CD4-positive, alpha-beta T cell treated with Interleukin-6 at 100 ng/mL for 8 hours (primary cell): ENCODE measurements around the gene SLC51B.
"Not testable (repeated sequence)": the region's sequence is repeated elsewhere in the genome, so short reads cannot be mapped to it uniquely, and the experiment has no call there.

ENCODE experiments used
- DNase-seq: peaks from one replicate; pipeline ENCODE4 v3.0.0-alpha.2; 2020; ENCODE audit warnings: mixed read lengths, low spot score

Gene SLC51B

DNA sequence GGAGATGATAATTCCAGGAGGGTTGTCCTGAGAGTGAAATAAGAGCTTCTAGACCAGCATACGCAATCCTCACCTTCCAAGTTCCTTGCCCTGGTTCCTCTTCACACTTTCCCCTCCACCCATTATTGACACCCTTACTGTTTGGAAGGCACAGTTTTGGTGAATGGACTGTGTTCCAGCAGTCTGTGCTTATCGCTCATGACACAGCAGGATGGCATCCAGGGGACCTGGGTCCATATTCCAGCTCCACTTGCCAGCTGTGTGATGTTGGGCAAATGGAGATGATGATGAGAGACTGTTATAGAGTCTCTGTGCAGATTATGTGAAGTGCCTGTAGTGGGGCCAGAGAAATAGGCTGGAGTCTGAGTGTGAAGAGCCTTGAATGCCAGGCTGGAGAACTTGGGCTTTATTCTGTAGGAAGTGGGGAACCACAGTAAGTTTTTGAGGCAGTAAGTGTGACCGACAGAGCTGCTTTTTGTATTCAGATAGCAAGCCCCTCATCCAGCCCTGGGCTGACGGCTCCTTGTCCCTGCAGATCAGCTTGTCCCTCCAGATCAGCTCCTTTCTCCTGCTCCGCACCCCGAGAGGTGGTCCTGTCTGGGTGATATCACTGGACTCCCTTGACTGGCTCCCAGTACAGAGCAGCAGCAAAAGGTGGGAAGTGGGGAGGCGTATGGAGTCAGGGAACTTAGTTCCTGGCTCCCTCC, 39.5 kb downstream of the SLC51B start:
- DNase-seq, result no peak

DNA sequence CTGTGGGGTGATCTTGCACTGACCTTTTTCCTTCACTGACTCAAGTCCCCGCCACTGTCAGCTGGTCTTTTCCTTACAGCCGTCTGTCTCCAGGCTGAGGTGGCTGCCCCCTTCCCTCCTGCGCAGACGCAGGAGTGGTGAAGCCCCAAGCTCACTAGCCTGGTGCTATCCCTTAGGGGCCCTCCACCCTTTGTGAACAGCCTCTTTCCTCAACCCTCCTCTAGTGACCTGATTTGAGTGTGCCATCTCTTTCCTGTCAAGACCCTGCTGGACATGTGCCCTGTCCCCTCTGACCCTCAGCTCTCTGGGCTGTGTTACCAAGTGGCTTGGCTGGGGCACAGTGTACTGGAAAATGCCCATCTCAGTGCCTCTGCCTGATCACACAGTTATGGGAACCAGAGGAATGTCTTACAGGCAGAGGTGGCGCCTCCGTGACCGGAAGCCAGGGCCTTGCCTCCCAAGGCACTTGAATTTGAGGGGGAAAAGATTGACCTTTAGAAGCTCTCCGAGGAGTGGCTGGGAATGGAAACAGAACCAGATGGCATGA, 40.1 kb downstream of the SLC51B start:
- DNase-seq, result no peak

DNA sequence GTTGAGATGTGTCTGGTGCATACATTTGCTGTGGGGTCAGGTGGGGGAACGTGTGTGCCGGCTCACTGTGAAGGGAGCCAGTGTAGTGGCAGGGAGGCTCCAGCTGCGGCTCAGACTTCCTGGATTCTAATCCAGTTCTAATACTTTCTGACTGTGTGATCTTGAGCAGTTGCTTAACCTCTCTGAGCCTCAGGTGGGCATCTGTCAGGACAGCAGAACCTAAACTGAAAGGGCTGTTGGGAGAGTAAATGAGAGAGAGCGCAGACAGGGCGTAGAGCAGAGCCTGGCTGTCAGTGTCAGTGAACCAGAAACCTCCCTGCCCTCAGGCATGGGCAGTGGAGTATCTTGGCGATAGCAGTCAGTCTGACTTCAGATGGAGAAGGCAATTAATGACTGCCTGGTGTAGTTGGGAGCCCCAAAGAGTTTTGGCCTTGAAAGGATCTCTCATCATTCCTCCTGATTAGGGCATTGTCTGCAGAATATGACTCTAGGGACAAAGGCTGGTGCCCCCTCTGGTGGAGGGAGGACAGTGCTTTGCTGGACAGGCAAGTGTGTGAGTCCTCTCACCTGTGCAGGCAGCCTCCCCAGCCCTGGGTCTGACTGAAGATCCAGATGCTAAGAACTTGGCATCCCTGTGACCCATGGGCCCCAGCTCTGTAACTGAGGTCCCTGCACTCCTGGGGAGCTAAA, 40.9 kb downstream of the SLC51B start:
- no peak for DNase-seq

DNA sequence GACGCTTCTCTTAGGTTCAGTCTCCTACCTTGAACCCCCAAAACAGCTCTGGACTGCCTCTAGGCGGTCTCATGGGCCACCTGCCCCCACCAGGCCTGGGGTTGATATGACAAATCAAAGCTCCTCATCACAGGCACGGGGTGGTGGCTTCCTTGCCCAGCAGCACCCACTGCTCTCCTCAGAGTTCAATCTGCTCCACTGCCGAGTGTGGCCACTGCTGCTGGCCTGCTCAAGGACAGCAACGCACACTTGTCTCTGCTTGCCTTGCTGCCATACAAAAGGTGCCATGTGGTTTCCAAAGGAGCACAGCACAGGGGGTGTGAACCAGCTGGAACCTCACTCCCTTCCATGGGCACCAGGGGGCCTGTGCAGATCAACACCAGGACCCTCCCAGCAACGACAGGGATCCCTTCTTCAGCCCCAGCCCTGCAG, 41.5 kb downstream of the SLC51B start:
- DNase-seq, result no peak

DNA sequence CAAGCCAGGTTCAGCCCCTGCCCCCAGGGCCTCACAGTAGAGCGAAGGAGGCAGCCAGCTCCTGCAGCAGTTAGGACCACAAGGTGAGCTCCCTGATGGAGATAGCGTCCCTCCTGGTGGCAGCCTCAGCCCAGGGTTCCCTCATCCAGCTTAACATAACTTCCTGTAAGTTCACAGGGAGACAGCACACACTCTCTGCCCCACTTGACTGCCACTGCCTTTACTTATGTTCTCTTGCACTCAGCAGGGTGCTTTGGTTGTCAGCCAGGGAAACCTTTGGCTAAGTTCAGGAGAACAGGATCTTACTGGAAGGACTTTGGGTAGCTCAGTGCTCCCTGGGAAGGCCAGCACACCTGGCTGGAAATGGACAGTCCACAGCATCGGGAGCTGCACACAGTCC, 42.2 kb downstream of the SLC51B start:
- DNase-seq, result no peak

DNA sequence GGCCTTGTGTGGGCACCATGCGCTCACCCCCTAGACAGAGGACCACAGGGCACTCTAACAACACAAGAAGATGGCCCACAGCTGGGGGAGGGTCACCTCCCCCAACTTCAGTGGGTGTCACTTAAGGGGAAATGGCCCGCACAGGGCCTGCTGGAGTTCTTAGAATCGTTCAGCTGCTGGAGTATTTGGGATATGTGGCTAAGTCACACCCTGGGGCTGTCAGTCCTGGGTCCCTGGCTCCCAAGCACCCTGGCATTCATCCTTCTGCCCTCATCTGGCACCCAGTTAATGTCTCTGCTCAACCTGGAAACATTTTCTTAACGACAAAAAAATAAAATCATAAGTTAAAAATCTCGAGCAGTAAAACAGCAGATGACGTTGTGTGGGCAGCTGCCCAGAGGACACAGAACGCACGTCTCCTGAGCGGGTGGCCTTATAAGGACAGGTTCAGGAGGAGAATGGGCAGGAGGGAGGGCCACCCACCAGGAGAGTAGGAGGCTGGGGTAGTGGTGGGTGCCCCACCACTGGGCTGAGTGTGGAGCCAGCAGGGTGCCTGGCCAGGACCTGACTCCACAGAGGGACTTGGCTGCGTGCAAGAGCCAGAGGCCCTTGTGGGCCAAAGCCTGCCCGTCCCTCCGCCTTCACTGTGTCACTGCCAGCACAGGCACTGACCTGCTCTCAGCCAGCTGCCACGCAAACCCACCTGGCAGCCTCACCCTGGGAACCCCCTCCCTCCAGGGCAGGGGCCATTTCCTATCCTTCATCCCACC, 42.9 kb downstream of the SLC51B start:
- DNase-seq, result no peak

DNA sequence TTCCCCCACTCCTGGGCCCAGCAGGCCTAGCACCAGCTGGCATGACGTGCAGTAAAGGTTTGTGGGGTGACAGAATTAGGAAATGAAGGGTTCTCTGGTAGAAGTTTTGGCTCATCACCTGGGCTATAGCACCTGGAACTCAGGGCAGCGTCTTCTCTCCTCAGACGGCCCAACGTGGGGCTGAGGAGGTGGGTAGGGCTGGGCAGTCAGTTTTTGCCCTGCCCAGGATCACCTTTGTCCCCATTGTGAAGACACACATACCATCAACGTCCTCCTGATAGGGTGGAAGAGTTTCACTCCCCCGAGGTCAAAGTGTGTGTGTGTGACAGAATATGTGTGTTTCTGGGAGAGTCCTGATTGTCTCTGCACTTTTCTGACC, 43.4 kb downstream of the SLC51B start:
- no peak for DNase-seq

DNA sequence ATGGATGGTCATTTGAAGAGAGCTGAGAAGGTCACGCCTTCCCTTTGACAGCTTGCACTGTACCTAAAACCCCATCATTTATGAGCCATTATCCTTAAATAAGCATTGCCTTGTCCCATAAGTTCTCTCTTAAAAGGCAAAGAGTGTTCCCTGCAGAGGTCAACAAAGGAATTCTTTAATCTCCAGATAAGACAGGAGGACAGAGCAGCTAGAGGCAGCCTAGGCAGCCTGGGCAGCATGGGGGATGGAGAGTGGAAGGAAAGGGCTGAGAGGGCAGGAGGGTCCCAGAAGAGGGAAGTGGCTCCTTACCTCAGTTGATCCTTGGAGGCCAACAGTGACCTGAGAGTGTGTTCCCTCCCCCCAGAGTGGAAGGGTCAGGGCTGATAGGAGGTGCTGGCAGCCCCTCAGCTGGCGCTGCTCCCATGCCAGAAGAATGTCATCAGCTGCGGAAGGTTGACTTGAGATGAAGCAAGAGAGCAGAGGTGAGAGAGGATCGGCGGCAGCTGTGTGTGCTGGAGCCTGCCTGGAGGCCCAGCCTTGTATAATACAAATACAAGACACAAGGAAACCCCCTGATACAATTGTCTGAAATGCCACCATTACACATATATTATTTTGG, 44.1 kb downstream of the SLC51B start:
- no peak for DNase-seq

DNA sequence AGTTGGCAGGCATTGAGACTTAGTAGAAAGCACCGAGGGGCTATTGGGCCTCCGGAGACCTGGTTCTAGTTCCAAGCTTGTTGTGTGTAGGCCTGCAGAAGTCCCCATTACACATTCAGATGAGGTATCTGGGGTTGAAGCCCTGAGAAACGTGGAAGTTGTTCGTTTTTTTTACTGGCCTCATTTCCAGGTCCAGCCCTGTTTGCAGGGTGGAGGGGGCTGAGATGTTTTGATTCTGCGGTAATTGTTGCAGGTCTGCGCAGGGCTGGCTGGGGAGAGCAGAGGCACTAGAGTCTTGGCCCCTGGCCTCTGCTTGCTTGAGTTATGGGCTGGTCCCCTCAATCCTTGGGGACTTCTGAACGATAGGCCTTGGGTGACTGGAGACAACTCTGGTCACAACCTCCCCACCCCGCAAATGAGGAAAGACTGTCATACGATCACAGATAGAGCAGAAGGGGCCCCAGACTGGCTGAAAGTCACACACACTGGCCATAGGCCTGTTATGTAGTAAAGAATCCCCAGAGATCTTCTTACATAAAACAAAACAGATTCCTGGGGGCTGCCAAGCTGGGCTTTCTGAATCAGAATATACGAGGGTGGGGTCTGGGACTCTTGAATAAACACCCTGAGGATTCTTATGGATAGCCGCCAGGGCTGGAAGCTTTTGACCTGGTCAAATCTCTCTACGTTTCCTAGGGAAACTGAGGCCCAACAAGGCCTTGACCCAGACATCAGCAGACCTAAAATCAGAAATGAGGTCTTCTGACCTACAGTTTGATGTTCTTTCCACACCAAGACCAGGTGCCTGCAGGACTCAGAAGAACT, 47.0 kb downstream of the SLC51B start:
- no peak for DNase-seq

DNA sequence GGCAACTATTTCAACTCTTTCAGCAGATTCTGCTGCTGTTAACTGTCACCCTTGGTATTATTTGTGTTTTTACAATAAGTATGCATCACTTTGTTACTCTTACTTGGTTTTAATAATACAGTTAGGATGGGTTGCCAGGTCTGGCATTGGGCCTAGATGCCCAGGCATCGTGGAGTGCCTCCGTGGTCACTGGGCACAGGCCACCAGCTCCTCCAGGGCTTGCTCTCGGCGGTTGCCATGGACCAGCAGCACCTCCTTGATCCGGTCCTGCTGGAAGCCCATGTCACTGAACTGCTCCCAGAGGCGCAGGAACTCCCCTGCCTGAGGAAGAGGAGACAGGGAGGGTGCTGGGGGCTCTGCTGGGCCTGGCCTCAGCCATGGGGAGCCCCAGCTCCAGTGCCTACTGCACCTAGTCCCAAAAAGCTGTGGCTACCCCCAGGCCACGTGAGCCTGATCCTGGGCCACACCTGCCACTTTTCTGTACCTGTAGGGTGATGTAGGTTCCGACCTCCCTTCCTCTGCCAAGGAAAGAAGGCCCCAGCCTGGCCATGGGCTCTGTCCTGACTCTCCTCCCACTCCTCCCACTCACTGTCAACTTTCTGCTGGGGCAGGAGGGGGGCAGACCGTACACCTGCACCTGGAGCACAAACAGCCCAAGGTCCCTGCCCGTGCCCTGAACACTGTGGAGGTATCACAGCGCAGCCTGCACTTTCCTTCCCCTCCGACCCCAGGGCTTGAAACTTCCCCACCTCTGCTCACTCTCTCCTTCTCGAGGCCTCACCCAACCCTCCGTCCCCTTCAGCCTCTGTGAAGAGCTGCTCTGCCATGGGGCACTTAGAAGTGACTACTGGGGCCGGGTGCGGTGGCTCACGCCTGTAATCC, 48.0 kb downstream of the SLC51B start:
- DNase-seq, result no peak

DNA sequence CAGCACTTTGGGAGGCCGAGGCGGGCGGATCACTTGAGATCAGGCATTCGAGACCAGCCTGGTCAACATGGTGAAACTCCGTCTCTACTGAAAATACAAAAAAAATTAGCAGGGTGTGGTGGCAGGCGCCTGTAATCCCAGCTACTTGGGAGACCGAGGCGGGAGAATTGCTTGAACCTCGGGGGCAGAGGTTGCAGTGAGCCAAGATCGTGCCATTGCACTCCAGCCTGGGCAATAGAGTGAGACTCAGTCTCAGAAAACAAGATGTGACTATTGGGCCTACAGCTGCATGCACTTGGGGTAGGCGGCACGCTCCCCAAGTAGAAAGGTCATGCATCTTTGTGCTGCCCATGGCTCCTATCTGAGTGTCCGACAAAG, 48.6 kb downstream of the SLC51B start:
- not testable (repeated sequence) for DNase-seq

DNA sequence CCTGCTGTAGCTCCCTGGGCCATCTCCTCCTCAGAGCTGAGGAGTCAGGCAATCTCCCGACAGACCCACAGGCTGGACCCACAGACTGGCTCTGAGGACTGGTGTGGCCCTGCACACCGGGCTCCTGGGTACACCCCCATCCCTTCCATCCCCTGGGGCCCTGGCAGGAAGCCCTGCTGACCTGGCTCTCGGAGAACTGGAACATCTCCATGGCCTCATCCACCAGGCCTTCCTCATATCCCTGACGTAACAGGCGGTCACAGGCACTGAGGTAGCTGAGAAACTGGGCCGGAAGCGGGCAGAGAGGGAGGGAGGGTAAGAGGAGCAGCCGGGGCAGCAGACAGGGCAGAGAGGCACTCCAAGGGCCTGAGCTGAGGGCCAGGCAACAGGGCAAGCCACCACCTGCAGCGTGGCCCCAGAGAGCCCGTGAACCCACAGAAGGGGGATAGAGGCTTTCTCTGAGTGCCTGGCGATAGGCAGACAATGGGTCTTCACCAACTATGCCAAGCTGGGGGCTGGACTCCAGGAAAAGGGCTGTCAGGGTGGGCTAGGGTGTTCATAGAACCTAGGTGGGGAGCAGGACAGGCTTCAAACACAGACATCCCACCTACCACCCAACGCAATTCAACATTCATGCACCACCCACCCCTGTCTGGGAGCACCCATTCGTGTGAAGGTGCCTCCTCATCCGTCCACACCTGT, 49.3 kb downstream of the SLC51B start:
- no peak for DNase-seq

DNA sequence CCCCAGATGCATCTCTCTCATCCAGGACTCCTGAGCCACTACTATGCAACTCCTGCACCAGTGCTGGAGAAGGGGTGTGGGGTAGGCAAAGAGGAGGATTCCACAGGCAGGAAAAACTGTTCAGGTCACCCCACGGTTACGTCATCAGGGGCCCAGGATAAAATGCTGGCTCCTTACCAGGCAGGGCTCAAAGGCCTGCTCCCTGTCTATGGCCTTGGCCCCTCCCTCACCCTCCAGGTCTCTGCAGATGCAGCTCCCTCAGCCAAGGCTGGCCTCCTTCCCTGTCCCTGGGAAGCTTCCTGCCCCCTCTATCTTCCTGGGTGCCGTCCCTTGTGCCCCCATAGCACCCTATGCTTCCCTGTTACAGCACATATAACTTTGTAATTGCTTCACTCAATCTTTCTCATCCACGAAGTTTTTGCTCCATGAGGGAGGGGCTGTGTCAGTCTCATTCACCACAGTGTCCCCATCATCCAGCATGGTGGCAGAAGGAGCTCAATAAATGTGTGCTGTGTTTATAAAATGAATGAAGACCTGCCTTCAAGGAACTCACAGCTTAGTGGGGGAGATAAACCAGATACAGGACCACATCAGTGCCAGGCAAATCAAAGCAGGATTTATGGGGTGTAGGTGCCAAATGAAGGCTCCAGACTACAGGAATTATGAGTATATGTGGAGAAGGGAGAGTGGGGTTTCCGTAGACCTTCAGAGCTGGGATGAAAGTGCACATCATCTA, 50.0 kb downstream of the SLC51B start:
- DNase-seq, result no peak

DNA sequence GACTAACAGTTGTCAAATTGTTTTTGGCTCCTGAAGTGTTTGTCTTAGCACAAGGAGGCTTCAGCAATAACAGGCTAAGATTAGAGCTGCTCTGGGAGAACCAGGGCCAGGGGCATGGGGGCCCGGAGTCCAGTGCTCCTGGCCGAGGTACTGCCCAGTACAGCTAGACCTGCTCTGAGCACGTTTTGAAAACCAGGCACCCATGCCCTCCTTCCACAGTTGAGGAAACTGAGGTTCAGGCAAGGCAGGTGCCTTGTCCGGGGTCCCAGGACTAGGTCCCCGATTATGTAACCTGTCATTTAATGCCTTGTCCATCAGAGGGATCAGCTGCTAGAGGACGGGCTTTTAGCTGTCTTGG, 50.5 kb downstream of the SLC51B start:
- no peak for DNase-seq

DNA sequence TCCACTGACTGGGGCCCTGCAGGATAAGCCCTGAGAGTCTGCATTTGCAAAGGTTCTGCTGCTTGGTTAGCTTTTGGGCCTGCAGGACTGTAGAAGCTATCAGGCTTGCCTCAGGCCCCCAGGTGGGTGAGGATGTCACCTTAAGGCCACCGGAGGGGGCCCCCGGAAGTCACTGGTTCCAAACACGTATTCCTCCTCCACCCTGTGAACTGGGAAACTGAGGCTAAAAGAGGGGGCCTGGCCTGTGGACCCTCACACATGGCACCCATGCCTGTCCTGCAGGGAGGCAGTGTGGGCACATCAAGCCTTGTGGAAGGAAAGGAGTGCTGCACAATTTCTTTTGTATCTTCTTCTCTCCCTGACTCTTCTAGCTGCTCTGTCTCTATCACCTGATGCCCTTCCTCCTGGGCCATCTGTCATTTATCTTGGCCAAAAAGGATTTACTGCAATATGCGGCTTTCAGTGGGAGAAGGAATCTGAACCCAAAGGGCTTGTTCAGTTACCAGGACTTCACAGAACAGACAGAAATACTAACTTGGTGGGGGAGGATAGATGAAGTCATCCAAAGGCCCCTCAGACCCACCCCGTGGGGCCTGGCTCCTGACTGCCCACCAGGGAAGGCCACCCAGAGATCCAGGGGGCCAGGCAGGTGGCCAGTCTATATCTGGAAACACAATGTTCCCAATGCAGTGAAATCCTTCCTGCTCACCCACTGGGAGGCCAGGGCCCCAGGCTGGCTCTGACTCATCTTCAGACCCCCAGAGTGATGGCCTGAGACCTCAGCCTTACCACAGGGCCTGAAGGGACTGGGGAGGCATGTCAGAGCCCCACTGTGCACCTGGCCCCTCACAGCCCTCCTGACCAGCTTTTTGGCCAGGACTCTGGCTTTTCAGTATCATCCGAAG, 51.5 kb downstream of the SLC51B start:
- DNase-seq, result no peak

DNA sequence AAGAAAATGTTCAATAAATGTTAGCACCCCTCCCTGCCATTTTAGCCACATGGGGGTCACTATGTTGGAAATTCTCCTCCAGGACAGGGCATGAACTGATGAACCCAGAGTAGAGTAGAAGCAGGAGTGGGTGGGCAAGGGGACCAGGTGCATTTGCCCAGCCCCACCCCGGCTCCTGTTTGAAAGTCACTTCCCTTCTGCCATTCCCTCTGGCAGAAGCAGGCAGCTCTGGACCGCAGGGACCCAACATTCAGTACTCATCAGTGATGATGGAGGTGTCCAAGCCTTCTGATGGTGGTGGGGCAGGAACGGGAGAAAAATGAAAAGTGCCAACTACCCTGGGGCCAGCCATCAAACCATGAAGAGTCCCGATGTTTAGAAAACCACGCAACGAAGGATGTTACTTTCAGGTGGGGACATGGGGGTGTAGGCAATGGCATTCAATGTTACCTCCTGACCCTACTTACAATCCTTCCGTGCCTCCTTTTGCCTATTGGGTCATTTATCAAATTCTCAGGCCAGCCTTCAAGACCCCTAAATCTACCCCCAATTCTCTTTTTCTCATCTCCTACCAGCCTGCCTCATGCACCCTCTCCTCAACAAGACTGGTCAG, 52.6 kb downstream of the SLC51B start:
- DNase-seq, result no peak

DNA sequence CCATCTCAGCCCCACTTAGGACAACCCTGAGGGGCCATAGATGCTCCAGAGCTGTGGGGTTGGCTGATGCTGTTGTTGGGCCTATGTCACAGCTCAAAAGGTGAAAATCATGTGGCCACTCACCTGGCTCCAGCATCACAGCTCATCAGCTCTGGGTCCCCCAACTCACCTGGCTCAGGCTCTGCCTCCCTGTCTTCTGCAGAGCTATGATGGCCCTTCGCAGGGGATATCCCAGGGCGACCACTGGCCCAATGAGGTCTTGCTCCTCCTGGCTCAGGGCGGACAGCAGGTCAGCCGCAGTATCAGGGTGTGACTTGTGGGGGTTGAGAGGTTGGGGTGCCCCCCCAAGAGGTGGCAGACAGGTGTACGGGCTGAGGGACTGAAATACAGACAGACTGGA, 54.1 kb downstream of the SLC51B start:
- DNase-seq, result no peak

DNA sequence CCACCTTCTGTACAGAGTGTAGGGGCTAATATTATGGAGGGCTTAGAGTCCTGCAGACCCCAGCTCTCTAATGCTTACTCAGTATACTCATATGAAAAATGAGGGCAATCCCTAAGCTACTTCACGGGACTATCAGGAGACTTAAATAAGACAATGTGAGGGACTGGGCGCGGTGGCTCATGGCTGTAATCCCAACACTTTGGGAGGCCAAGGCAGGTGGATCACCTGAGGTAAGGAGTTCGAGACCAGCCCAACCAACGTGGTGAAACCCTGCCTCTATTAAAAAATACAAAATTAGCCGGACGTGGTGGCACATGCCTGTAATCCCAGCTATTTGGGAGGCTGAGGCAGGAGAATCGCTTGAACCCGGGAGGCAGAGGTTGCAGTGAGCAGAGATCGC, 54.6 kb downstream of the SLC51B start:
- DNase-seq, result not testable (repeated sequence)
